ENCODE results near the gene HSD17B14.

The HSD17B14 gene

DNA sequence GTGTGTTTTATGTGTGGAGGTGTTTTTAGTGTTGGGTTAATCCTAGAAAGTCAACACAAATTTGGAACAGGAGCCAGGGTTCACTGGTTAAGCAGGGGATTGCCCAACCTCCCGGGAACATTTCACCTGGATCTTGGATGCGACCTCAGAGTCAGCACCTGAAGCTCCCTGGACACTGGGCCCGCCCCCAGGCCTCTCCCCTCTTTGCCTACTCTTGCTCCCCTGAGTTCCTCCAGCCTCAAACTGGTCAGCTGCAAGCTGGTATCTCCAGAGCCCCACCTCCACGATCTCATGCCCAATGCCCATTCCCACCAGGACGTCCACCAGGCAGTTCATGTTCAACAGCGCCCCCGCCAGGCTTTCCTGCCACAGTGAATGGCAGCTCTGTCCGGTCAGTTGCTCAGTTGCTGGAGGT, 9.7 kb downstream of the HSD17B14 start:
- DNase-seq (ENCODE audit: low read depth): no peak

DNA sequence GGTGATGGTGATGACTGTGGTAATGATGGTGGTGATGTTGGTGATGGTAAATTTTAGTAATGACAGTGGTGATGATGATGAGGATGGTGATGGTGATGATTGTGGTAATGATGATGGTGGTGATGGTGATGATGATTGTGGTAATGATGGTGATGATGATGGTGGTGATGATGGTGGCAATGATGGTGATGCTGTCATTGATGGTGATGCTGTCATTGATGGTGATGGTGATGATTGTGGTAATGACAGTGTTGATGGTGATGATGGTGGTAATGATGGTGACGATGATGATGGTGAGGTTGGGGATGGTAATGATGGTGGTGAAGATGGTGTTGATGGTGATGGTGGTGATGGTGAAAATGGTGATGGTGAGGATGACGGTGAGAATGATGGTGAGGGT, 13.8 kb downstream of the HSD17B14 start:
- DNase-seq (ENCODE audit: low read depth): no peak

DNA sequence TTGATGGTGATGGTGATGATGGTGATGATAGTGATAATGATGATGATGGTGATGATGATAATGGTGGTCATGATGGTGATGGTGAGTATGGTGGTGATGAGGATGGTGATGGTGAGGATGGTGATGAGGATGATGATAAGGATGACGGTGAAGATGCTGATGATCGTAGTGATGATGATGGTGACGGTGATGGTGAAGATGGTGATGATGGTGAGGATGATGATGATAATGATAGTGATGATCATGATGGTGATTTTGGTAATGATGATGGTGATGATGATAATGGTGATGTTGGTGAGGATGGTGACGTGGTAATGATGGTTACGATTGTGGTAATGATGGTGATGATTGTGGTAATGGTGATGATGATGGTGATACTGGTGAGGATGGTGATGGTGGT, 14.7 kb downstream of the HSD17B14 start:
- no peak for DNase-seq (ENCODE audit: low read depth)

DNA sequence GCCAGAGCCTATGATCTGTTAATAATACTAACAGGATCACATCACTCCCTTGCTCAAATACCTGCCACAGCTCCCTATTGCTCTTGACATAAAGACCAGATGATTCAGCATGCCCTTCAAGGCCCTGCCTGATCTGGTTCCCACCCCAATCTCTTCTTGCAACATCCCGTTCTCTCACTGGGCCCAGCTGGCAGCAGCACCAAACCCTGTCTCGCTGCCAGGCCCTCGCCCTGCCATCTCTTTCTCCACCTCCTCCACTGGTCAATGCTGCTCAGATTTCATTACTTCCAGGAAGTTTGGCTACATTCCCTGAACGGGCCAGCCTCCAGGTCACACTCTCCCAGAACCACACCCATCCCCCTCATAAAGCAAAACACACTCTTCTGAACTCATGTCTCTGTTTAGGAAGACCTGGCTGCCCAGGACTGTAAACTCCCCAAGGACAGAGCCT, 16.9 kb downstream of the HSD17B14 start:
- DNase-seq (ENCODE audit: low read depth): peak; percentile 98

DNA sequence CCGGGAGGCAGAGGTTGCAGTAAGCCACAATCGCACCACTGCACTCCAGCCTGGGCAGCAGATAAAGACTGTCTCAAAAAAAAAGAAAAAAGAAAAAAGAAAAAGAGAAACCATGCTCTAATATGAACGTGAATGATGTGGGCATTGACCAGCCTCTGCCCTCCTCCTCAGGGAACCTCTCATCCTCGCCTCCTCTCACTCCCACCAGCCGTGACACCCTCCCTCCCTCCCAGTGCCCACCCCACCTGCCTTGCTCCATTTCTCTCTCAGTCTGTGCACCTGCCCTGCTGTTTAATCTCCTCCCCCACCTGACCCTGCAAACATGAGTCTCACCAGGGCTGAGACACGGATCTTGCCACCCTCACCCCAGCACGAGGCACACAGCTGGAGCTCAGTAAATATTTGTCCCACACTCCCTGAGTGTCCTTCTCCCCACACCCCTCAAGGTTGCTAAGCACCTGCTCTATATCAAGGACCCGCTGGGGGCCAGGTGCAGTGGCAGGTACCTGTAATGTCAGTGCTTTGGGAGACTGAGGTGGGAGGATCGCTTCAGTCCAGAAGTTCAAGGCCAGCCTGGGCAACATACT, 18.0 kb downstream of the HSD17B14 start:
- DNase-seq (ENCODE audit: low read depth): no peak

DNA sequence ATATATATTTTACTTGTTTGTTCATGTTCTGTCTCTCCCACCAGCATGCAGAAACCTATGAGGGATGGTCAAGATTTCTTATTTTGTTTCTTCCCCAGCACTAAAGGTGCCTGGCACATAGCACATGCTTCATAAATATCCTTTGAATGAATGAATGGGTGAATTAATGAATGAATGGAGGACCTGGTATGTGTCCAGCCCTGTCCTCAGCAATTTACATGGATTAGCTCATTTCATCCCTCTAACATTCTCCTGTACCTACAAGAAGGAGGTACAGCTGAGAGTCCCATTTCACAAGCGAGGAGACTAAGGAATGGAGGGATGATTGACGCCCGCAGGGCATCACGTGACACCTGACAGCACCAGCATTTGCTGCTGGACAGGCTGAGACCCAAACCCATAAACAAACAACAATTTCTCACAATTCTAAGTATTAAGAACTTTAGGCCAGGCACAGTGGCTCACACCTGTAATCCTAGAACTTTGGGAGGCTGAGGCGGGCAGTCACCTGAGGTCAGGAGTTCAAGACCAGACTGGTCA, 18.6 kb downstream of the HSD17B14 start:
- no peak for DNase-seq (ENCODE audit: low read depth)

DNA sequence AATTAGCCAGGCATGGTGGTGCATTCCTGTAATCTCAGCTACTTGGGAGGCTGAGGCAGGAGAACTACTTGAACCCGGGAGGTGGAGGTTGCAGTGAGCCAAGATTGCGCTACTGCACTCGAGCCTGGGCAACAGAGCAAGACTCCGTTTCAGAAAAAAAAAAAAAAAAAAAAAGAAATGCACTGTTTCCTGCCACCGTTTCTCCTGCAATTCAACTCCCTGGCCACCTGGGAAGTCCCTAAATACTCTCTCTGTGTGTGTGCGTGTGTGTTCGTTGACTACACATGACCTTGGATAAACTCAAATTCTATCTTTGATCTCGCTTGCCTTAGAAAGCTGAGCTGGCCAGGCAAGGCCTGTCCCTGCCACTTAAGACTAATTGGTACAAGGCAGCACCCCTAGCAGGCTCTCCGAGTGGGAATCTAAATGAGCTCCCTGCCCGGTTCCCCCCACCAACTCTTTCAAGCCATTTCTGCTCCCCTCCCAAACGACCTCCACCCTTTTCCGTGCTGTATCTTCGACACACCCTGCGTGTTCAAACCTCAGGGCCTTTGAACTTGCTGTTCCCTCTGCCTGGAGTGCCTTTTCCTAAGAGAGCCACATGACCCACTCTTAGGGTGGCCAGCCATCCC, 20.3 kb downstream of the HSD17B14 start:
- no peak for DNase-seq (ENCODE audit: low read depth)

DNA sequence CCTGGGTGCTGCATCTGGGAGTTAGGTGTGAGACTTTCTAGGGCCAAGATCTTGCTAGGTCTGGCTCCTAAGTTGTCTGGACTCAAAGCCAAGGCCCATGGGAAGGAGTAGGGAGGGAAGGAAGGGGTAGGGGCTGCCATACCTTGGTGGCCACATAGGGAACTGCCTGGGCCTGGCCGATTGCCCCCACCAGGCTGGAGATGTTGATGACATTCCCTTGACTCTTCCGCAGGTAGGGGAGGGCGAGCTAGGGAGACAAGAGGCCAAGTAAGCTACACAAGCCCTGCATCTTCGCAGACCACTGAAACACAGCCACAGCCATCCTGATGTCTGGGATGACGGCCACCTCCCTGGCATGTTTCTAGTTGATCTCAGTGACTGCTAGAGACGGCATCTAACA, 21.4 kb downstream of the HSD17B14 start:
- no peak for DNase-seq (ENCODE audit: low read depth)

DNA sequence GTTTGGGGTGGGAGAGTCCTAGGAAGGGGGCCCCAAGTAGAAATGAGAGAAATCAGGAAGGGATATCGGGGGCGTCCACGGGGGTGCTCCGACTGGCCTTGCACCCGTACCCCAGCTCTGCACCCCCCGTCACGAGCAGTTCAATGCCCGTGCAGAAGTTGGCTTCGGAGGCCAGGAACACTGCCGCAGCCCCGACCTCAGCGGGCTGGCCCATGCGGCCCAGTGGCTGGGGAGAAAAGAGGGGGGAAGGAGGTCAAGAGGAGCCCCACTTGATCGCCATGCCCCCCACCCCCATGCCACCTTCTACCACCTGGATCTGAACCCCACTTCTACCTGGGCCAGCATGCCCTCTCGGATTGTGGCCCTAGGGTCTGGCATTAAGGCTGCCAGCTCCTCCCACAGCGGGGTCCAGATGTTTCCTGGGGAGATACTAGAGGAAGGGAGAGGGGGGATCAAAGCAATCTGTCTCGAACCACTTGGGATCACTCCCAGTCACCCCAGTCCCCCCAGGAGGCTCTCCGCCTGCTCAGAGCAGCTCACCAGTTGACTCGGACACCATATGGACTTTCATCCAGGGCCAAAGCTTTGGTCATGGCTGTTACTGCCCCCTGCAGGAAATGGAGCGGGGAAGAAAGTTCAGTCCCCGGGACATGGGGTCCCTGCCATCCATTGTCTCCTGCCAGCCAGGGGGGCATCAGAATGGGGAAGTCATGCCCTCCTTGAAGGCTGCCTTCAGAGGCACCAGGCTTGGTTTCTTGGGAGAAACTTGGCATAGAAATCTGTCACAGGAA, 23.0 kb downstream of the HSD17B14 start:
- DNase-seq (ENCODE audit: low read depth): no peak

DNA sequence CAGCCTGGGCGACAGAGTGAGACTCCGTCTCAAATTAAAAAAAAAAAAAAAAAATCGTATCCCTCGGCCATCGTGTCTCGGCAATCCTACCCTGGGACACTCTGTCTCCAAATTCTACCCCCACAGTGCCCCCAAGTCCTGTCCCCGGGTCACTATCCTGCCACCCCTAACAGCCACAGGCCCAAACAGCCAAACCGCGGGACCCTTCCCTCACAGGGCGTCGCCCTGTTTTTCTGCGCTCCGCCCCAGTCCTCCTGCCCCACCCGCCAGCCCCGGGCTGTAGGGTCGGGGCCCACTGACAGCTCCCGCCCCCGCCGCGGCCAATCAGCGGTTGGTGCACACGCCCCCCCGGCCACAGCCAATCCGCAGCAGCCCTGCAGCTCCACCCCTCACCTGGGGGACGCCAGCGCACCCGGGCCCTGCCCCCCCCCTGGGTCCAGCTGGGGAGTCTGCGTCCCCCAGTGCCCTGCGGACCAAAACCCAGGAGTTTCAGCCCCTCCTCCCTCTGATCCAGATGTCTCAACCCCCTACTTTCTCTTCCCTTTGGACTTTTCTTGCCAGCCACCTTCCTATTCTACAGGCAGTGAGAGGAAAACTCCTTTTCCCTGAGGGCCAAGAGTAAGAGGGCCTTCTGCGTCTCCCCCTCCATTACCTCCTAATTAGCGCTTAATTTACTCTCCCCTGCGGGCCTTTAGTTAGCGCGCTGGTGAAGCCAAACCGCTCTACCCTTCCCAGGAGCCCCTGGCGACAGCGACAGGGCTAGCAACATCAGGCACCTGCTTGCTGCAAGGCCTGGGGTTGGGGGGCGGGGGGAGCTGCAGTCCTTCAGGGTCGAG, 24.0 kb downstream of the HSD17B14 start:
- DNase-seq (ENCODE audit: low read depth): peak; percentile 77

DNA sequence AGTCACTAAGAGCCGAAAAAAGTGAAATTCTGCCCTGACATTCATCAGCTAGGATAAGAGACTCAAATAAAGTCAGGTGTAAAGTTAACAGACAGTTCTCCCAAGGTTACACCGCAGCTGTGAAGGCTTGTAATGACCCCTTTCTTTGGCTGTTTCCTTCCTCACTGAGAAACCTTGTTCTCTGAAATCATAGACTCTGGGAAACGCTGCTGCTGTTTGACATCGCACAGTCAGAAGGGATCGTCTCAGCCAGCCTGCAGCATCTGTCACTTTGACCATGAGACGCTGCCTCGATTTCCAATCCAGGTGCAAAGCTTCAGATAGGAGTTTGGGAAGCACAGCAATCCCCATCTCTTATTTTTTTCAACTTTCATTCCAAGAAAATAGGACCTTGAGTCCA, 26.1 kb downstream of the HSD17B14 start:
- no peak for DNase-seq (ENCODE audit: low read depth)

DNA sequence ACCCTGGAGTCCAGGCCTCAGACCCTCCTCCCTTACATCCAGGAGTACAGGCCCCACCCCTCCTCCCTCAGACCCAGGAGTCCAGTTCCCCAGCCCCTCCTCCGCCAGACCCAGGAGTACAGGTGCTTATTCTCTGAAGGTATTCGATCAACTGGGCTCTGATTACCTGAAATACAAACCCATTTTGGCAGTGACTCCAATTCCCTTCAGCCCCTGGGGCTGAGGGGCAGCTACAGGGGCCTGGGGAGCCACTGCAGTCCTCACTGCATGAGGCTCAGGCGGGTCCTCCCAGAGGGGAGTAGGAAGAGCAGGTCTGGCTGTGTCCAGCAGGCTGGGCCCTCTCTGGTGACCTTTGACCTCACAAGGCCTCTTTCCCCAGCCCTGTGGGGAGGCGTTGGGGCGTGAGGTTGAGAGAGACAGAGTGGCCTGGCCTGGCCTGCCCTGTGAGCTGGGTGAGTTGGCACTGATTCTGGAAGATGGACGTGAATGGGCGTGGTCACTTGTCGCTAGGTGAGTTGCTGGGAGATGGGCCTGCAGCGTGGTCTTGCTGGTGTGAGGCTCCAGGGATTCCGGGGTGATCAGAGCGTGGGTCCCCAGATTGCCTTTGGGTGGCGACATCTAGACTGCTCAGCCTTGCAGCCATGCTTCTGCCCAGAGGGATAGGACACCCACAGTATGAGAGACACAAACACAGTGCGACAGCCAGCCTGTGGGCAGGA, 28.5 kb downstream of the HSD17B14 start:
- DNase-seq (ENCODE audit: low read depth): no peak

DNA sequence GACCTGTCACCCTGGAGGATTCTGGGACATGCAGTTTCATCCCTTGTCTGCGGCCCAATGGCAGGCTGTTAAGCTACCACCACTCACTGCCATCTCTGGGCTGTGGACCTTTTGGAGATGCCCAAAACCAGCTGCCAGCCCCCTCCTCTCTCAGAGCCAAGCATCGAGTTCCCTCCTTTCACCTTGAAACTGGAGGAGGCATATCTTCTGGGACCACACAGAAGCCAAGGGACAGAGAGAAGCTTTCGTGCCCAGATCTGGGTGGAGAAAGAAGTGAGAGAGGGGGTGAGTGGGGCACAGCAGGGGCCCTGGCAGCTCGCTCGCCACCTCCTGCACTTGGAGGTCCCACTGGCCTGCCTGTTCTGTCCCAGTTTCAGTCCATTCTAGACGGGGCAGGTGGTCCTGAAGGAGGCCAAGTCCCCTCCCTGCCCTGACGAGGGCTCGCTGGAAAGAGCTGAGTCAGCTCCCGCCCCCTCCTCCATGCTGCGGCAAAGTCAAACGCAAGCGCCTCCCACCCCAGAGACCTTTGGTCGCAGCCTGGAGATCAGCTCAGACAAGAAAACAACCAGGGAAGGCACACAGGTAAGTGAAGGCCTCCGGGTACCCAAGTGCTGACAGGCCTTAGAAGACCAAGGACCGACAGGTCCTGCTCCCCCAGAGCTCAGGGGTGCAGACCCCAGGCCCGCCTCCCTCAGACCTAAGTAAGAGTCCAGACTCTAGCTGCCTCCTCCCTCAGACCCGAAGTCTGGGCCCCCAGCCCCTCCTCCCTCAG, 29.3 kb downstream of the HSD17B14 start:
- DNase-seq (ENCODE audit: low read depth): no peak

DNA sequence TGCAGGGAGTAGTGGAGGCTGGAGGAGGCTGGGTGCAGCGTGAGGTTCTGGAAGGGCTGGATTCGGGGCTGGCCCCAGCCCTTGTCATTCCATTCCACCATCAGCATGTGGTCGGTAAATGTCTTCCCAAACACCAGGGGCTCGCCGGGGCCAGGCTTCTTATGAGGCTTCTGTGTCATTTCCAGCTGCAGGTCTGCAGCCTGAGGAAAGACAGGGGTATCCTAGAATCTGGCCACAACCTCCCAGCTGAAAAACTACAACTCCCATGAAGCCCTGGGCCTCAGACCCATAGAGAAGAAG, 29.8 kb downstream of the HSD17B14 start:
- no peak for DNase-seq (ENCODE audit: low read depth)

DNA sequence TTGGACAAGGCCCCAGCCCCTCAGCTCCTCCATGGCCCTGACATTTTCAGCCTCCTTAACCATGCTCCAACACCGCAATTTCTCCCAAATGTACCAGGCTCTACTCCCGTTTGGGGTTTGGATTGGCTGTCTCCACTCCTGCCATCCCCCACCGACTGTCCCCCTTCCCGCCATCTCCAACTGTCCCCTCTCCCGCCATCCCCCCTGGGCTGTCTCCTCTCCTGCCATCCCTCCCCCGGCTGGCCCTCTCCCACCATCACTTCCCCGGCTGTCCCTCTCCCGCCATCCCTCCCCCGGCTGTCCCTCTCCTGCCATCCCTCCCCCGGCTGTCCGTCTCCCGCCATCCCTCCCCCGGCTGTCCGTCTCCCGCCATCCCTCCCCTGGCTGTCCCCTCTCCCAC, 30.8 kb downstream of the HSD17B14 start:
- DNase-seq (ENCODE audit: low read depth): no peak

DNA sequence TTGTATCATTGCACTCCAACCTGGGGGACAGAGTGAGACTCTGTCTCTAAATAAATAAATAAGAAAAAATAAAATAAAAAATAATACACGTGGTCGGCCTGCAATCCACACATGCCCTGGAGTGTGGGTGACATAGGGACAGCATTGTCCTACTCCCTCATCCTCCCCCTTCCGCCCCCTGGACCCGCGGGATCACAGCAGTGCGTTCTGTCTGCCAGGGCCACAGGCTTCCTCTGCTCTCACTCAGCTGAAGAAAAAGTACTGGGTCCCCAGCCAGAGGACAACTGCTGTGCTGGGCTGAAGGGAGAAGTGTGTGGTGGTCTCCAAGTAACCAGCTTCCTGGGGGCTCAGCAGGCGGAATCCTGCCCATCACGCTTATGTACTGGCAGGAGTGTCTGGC, 31.8 kb downstream of the HSD17B14 start:
- no peak for DNase-seq (ENCODE audit: low read depth)

DNA sequence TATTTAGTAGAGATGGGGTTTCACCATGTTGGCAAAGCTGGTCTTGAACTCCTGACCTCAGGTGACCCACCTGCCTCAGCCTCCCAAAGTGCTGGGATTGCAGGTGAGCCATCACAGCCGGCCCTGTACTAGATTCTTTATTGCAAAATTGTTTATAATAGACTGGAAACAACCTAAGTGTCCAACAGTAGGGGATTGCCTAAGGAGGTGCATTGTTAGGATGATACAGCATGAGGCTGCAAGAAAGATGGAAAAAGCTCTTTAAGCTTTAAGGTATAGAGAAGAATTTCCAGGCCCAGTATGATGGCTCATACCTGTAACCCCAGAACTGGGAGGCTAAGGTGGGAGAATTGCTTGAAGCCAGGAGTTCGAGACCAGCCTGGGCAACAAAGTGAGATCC, 33.7 kb downstream of the HSD17B14 start:
- DNase-seq (ENCODE audit: low read depth): no peak

DNA sequence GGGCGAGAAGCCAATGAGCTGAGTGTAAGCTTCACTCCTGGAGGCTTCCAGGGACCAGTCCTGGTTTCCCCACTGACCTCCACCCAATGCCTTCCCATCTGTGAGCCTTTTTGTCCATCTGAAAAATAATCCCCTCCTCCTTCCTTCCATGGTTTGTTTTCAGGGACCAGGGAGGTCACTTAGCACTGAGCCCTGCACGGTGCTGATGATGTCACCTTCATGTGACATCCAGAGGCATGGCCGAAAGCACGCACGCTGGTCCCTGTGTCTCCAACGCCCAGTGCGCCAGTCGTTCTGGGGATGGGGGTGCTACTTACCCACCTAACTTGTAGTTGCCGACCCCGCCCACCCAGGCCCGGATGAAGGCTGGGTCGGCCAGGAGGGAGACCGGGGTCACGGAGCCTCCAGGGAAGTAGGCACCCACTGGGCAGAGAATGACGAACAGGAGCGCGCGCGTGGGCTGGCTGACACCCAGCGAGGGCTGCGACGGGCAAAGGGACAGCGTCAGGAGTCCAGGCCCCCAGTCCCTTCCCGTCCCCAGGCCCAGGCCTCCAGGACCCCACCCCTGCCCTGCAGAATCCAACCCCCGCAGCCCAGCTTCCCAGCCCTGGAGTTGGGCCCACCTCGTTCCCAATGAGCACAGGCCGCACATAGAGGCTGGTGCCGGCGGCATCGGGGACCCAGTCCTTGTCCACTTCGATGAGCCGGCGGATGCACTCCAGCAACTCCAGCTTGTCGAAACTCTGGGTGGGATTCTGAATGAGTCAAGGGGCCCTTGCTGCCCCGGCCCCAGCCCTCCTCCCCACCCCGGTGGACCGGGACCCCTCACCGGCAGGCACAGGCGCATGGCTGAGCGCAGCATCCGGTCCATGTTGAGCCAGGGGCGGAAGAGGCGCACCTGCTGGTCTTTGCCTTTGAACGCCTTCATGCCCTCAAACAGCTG, 36.7 kb downstream of the HSD17B14 start:
- no peak for DNase-seq (ENCODE audit: low read depth)

DNA sequence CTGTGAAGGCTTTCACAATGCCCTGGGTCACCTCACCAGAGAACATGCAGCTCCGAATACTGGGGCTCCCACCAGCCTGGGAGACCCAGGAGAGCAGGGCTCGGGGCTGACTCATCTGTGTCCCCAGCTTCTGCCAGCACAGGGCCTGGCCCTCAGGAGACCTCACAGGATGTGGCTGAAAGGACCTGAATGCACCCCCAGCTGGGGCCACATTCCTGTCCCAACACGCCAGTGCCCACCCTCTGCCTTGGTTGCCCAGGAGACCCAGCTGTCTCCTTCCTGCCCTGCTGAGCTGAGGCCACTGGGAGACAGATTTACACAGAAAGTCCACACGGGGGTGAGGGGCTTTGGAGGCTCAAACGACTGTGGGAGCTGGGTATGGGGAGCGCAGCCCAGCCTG, 37.4 kb downstream of the HSD17B14 start:
- DNase-seq (ENCODE audit: low read depth): no peak

DNA sequence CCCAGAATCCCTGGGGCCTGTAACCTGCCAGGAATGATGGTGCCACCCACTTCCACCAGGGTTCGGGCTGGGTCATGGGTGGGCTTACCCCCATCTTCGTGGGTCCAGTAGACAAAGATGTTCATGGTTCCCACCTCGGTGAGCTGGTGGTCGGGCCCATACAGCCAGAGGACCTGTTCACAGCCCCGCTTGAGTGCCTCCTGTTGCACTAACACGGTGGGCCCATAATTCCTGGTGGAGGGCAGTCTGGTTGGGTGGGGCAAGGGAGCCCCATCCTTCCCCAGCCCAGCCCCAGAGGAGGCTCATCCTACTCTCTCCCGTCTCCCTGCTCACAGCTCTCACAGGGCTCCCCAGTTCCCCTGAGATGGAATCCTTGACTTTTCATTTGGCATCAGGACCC, 39.2 kb downstream of the HSD17B14 start:
- DNase-seq (ENCODE audit: low read depth): no peak
